Activated B cell treated with CpG ODN at 0.5 μM for 24 hours (primary cell): ENCODE results near the gene TLR8. TPM values are rescaled to one million over a fixed set of nuclear protein-coding genes. Genes with fewer than 3 reads are reported as not detected.
"Not testable (repeated sequence)": the region's sequence is repeated elsewhere in the genome, so short reads cannot be mapped to it uniquely, and the experiment has no call there.

ENCODE experiments used
- ATAC-seq: fragments of 200-7000 bp; cut with Tn5 transposase; one replicate; pipeline ENCODE4 v1.10.0; 2021; ENCODE audit warnings: low read depth, mild to moderate bottlenecking, moderate library complexity
- CTCF ChIA-PET: fragments of 350-600 bp; sonication (Branson Sonifier 250); formaldehyde crosslinking; loops from one replicate; lab custom pipeline; 2021; ENCODE audit warnings: antibody characterized with exemption; lab: Charles Lee
- POLR2A ChIA-PET: fragments of 350-600 bp; sonication (Branson Sonifier 250); formaldehyde crosslinking; loops from one replicate; lab custom pipeline; 2021; ENCODE audit warnings: antibody characterized with exemption; lab: Charles Lee
- DNase-seq: peaks from one replicate; pipeline ENCODE4 v3.0.0; 2022
- H3K27ac Mint-ChIP-seq: one replicate; pipeline ENCODE4 v1.8.0; 2020; ENCODE audit warnings: mixed read lengths
- H3K27me3 Mint-ChIP-seq: one replicate; pipeline ENCODE4 v1.8.0; 2021; ENCODE audit warnings: mixed read lengths
- H3K36me3 Mint-ChIP-seq: one replicate; pipeline ENCODE4 v1.8.0; 2021; ENCODE audit warnings: low read depth, mixed read lengths
- H3K4me1 Mint-ChIP-seq: one replicate; pipeline ENCODE4 v1.8.0; 2021; ENCODE audit warnings: mixed read lengths
- H3K4me3 Mint-ChIP-seq: one replicate; pipeline ENCODE4 v1.8.0; 2020; ENCODE audit warnings: mild to moderate bottlenecking, mixed read lengths
- H3K9me3 Mint-ChIP-seq: one replicate; pipeline ENCODE4 v1.8.0; 2020; ENCODE audit warnings: mixed read lengths
- CTCF ChIP-seq: fragments of 200-600 bp; IDR thresholded peaks from one replicate; pipeline ENCODE4 v1.8.0; 2022; ENCODE audit warnings: antibody characterized with exemption, mild to moderate bottlenecking
- intact Hi-C: fragments of 100-400 bp; cut with micrococcal nuclease; formaldehyde crosslinking; loops from one replicate; pipeline ENCODE4 v1.15.1; 2024
- total RNA-seq: library from RNA; stranded (reverse); gene quantifications from 2 replicates; pipeline ENCODE4 v1.2.3, GENCODE V29; 2022

The TLR8 gene
- total RNA-seq, 1 donor from 2014 or later = 0.22 TPM

GRCh38 chrX:12962041-12962504 lies 55.7 kb downstream of the TLR8 start:
- TF ChIP-seq CTCF = no peak
- H3K4me3 Mint-ChIP-seq = no peak overlapping the region
- no peak for DNase-seq

DNA sequence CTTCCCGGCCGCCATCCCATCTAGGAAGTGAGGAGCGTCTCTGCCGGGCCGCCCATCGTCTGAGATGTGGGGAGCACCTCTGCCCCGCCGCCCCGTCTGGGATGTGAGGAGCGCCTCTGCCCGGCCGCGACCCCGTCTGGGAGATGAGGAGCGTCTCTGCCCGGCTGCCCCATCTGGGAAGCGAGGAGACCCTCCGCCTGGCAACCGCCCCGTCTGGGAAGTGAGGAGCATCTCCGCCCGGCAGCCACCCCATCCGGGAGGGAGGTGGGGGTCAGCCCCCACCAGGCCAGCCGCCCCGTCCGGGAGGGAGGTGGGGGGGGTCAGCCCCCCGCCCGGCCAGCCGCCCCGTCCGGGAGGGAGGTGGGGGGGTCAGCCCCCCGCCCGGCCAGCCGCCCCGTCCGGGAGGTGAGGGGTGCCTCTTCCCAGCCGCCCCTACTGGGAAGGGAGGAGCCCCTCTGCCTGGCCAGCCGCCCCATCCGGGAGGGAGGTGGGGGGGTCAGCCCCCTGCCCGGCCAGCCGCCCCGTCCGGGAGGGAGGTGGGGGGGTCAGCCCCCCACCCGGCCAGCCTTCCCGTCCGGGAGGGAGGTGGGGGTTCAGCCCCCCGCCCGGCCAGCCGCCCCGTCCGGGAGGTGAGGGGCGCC lies 56.9 kb downstream of the TLR8 start:
- H3K9me3 Mint-ChIP-seq, H3K36me3 Mint-ChIP-seq, H3K27me3 Mint-ChIP-seq, H3K4me3 Mint-ChIP-seq, ATAC-seq, intact Hi-C loops, CTCF ChIA-PET, DNase-seq, POLR2A ChIA-PET, H3K27ac Mint-ChIP-seq: not testable (repeated sequence)
- H3K4me1 Mint-ChIP-seq = peaks cover 53% of the 10 kb centered on the region

More at GRCh38 chrX:12962041-12962504, 55.7 kb downstream of the TLR8 start:
- peak overlapping the region; percentile 21 for H3K27ac Mint-ChIP-seq
- peak; percentile 47 for ATAC-seq
- no peaks in the 10 kb centered on the region for H3K9me3 Mint-ChIP-seq
- intact Hi-C loops = no loop called here
- POLR2A ChIA-PET = no interaction called here
- CTCF ChIA-PET = interaction anchor here (1.4 kb wide), 1 partner anchor 130 kb away, joined by 3 read pairs; no protein-coding TSS in a partner anchor
- peaks cover 55% of the 10 kb centered on the region for H3K4me1 Mint-ChIP-seq
- H3K27me3 Mint-ChIP-seq = no peaks in the 10 kb centered on the region
- no peaks in the 10 kb centered on the region for H3K36me3 Mint-ChIP-seq

GRCh38 chrX:12965131-12965940 lies 58.9 kb downstream of the TLR8 start:
- peak overlapping the region; percentile 41 for H3K27ac Mint-ChIP-seq
- no peaks in the 10 kb centered on the region for H3K36me3 Mint-ChIP-seq
- ChIA-PET POLR2A (interaction anchor here (1.3 to 2.3 kb wide), 4 partner anchors 8 to 19 kb away, joined by 3 to 9 read pairs (median 6); partner anchors contain the start of gene TMSB4X), CTCF (no interaction called here)
- H3K27me3 Mint-ChIP-seq = no peaks in the 10 kb centered on the region
- no peak for DNase-seq
- TF ChIP-seq CTCF = no peak
- H3K4me3 Mint-ChIP-seq = no peak overlapping the region
- intact Hi-C loops = no loop called here
- no peaks in the 10 kb centered on the region for H3K9me3 Mint-ChIP-seq
- peaks cover 53% of the 10 kb centered on the region for H3K4me1 Mint-ChIP-seq
- no peak for ATAC-seq

- no peak for TF ChIP-seq CTCF
- no peaks in the 10 kb centered on the region for H3K27me3 Mint-ChIP-seq
- CTCF ChIA-PET = interaction anchor here (0.7 kb wide), 1 partner anchor 20 kb away, joined by 3 read pairs; no protein-coding TSS in a partner anchor
- no peaks in the 10 kb centered on the region for H3K36me3 Mint-ChIP-seq
- ATAC-seq (no peak), DNase-seq (no peak)
- intact Hi-C loops = no loop called here
- H3K9me3 Mint-ChIP-seq = no peaks in the 10 kb centered on the region
- H3K4me1 Mint-ChIP-seq = peaks cover 54% of the 10 kb centered on the region
- POLR2A ChIA-PET = interaction anchor here (1.5 to 2.3 kb wide), 2 partner anchors 9 to 11 kb away, joined by 6 to 9 read pairs; no protein-coding TSS in a partner anchor
- H3K27ac Mint-ChIP-seq = no peak overlapping the region
- no peak overlapping the region for H3K4me3 Mint-ChIP-seq
Measured at GRCh38 chrX:12966151-12966550, 59.7 kb downstream of the TLR8 start.

- peak overlapping the region; percentile 82 for H3K27ac Mint-ChIP-seq
- intact Hi-C loops = no loop called here
- H3K4me1 Mint-ChIP-seq = peaks cover 57% of the 10 kb centered on the region
- ChIA-PET CTCF (interaction anchor here (0.7 to 4.3 kb wide), 6 partner anchors 17 to 520 kb away, joined by 3 to 16 read pairs (median 3); no protein-coding TSS in a partner anchor), POLR2A (interaction anchor here (0.7 to 16.3 kb wide), 4 partner anchors 8 to 99 kb away, joined by 3 to 931 read pairs (median 4); no protein-coding TSS in a partner anchor)
- H3K27me3 Mint-ChIP-seq = no peaks in the 10 kb centered on the region
- H3K36me3 Mint-ChIP-seq = no peaks in the 10 kb centered on the region
- H3K9me3 Mint-ChIP-seq = no peaks in the 10 kb centered on the region
- no peak for TF ChIP-seq CTCF
- H3K4me3 Mint-ChIP-seq = peak overlapping the region; percentile 38
- ATAC-seq (no peak), DNase-seq (no peak)
Measured at GRCh38 chrX:12967711-12968465, 61.5 kb downstream of the TLR8 start.
